Natural killer cell (primary cell): ENCODE results near the gene MIER2. TPM values are rescaled to one million over a fixed set of nuclear protein-coding genes. Genes with fewer than 3 reads are reported as not detected.

Experiments used
- ATAC-seq, 3 donors: fragments of 150-1000 bp in 2 of 3; fragments of 200-7000 bp in 1 of 3; cut with Tn5 transposase; 1 replicate in 1 of 3; 2 replicates in 2 of 3; pipeline ENCODE4 v1.10.0; 2021; ENCODE audit warnings: mild to moderate bottlenecking in 2 of 3, moderate library complexity in 2 of 3
- DNase-seq, 2 donors: peaks; one replicate each; pipeline versions ENCODE4 v3.0.0 to v3.0.0-alpha.2; 2013 to 2021; ENCODE audit warnings: mixed read lengths in 1 of 2
- H3K27ac ChIP-seq: one replicate; pipeline ENCODE4 v1.5.1; 2013; ENCODE audit warnings: mild to moderate bottlenecking, low read length
- H3K27me3 ChIP-seq: one replicate; pipeline ENCODE4 v1.6.1; 2013; ENCODE audit warnings: low read length; ENCODE audit not compliant: control insufficient read depth, insufficient read depth
- H3K36me3 ChIP-seq: one replicate; pipeline ENCODE4 v1.6.1; 2013; ENCODE audit warnings: low read length; ENCODE audit not compliant: control insufficient read depth, insufficient read depth
- H3K4me1 ChIP-seq: one replicate; pipeline ENCODE4 v1.6.1; 2013; ENCODE audit warnings: low read length; ENCODE audit not compliant: control insufficient read depth, insufficient read depth
- H3K4me3 ChIP-seq: one replicate; pipeline ENCODE4 v1.5.1; 2013; ENCODE audit warnings: low read length
- H3K9me3 ChIP-seq: one replicate; pipeline ENCODE4 v1.6.1; 2013; ENCODE audit warnings: low read length; ENCODE audit not compliant: control insufficient read depth, insufficient read depth
- H3K27ac Mint-ChIP-seq, 2 donors: one replicate each; pipeline ENCODE4 v1.8.0; 2022; ENCODE audit warnings: mild to moderate bottlenecking in 2 of 2, mixed read lengths in 2 of 2, moderate library complexity in 1 of 2
- H3K27me3 Mint-ChIP-seq, 2 donors: one replicate each; pipeline ENCODE4 v1.8.0; 2022; ENCODE audit warnings: low read depth in 2 of 2, mixed read lengths in 2 of 2
- H3K36me3 Mint-ChIP-seq: one replicate; pipeline ENCODE4 v1.8.0; 2022; ENCODE audit warnings: mixed read lengths
- H3K4me1 Mint-ChIP-seq, 2 donors: one replicate each; pipeline ENCODE4 v1.8.0; 2022; ENCODE audit warnings: mixed read lengths in 2 of 2
- H3K4me3 Mint-ChIP-seq: one replicate; pipeline ENCODE4 v1.8.0; 2022; ENCODE audit warnings: mild to moderate bottlenecking, moderate library complexity, mixed read lengths
- H3K9me3 Mint-ChIP-seq, 2 donors: one replicate each; pipeline ENCODE4 v1.8.0; 2022; ENCODE audit warnings: mixed read lengths in 2 of 2
- WGBS: methylation state at CpG from one replicate; pipeline ENCODE4 v1.1.7; 2013; ENCODE audit warnings: missing lambda C conversion rate; ENCODE audit not compliant: insufficient coverage; 5-methylcytosine and 5-hydroxymethylcytosine counted together
- intact Hi-C: fragments of 100-400 bp; cut with micrococcal nuclease; formaldehyde crosslinking; loops from one replicate; pipeline ENCODE4 v1.14.2; 2022
- total RNA-seq, 4 donors: library from RNA; stranded (reverse); fragments of 120-200 nt in 1 of 4; gene quantifications; one replicate each; pipeline versions ENCODE4 v1.2.3 to v1.2.4, GENCODE V29; 2013 to 2022
- TF ChIP-seq, protein P1 (sequence below): fragments of 200-600 bp; IDR thresholded peaks from one replicate; pipeline ENCODE4 v1.8.0; 2022; ENCODE audit warnings: antibody characterized with exemption

The MIER2 gene
- total RNA-seq, 3 donors from 2014 or later (not counting 1 experiment from before 2014, with no cell fraction given): 14.8 to 17.7 (median 15.4) TPM

DNA sequence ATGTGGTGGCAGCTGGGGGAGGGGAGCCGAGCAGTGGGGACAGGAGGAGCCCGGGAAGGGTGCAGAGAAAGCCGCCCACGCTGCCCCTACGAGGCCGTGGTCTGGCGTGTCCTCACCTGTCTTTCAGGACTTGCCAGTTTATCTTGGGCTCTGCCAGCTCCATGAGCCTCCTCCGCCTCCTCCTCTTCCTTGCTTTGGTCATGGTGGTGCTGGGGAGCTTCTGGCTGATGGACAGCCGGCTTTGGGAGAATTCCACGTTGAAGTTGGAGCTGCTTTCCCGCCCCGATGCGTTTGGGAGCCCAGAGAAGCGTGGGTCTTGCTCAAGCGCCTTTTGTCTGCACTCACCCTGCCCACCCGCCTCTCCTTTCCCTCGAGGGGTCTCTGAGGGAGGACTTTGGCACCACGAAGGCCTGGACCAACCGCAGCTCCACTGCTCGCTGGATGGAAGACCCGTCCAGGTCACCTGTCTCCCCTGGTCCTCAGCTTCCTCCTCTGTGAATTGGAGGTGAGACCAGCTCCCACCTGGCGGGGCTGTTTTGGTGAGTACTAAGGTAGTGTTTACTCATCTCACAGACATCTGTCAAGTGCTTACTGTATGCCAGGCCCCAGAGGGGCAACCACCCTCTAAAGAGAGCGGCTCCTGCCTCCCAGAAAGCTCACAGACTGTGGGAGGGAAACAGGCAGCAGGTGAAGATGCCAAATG is 29.7 kb upstream of the MIER2 start:
- Histone ChIP-seq H3K4me1 (no peaks in the 10 kb centered on the region), H3K9me3 (no peaks in the 10 kb centered on the region), H3K27me3 (no peaks in the 10 kb centered on the region), H3K36me3 (no peaks in the 10 kb centered on the region), H3K4me3 (no peak overlapping the region), H3K27ac (no peak overlapping the region)
- Mint-ChIP-seq H3K27ac (no peak overlapping the region), H3K36me3 (no peaks in the 10 kb centered on the region), H3K4me3 (no peak overlapping the region), H3K27me3 (peaks cover 0 to 5% of the 10 kb centered on the region in 2 donors), H3K9me3 (no peaks in the 10 kb centered on the region), H3K4me1 (peaks cover 0 to 4% of the 10 kb centered on the region in 2 donors)
- ATAC-seq: no peak
- intact Hi-C loops: no loop called here
- TF ChIP-seq, protein P1, sequence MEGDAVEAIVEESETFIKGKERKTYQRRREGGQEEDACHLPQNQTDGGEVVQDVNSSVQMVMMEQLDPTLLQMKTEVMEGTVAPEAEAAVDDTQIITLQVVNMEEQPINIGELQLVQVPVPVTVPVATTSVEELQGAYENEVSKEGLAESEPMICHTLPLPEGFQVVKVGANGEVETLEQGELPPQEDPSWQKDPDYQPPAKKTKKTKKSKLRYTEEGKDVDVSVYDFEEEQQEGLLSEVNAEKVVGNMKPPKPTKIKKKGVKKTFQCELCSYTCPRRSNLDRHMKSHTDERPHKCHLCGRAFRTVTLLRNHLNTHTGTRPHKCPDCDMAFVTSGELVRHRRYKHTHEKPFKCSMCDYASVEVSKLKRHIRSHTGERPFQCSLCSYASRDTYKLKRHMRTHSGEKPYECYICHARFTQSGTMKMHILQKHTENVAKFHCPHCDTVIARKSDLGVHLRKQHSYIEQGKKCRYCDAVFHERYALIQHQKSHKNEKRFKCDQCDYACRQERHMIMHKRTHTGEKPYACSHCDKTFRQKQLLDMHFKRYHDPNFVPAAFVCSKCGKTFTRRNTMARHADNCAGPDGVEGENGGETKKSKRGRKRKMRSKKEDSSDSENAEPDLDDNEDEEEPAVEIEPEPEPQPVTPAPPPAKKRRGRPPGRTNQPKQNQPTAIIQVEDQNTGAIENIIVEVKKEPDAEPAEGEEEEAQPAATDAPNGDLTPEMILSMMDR: no peak
- no peak for DNase-seq
- WGBS: 70% methylated on average over 23 of the region's 23 CpGs

DNA sequence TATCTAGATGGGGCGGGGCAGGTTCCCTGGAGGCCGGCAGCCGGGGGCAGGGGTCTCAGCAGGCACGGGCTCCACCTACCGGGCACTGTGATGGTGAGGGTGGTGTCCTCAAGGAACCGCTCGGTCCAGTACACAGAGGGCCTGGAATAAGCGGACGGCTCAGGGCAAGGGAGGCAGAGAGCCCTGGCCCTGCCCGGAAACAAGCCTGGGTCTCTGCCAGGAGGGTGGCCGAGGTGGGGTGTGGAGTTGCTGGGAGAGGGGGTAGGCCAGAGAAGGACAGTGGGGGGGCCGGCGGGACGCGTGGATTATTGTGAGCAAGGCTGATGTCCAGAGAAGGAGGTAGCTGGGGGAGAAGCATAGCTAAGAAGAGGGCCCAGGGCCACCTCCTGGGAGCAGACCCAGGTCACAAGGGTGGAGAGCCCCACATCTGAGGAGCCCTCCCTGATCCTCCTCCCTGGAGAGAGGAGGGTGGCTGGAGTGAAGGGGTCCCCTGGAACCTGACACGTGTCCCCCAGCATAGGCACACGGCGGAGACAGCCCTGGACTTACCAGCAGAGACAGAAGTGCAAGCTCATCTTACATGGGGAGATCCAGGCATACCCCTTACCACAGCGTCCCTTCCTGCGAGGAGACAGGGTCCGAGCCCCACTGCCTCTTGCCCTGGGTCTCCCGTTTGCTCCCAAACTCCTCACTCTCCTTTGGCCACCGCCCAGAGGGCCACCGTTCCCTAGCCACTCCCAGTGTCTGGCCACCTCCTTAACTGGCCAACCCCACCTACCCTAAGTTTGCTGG is 29.0 kb upstream of the MIER2 start:
- H3K9me3 ChIP-seq: no peaks in the 10 kb centered on the region
- H3K4me1 ChIP-seq: no peaks in the 10 kb centered on the region
- H3K27ac Mint-ChIP-seq: no peak overlapping the region
- H3K27me3 ChIP-seq: no peaks in the 10 kb centered on the region
- 86% methylated on average over 24 of the region's 24 CpGs for WGBS
- no peaks in the 10 kb centered on the region for H3K9me3 Mint-ChIP-seq
- ATAC-seq (no peak), DNase-seq (no peak)
- H3K36me3 ChIP-seq: no peaks in the 10 kb centered on the region
- peaks cover 0 to 10% of the 10 kb centered on the region in 2 donors for H3K27me3 Mint-ChIP-seq
- TF ChIP-seq, protein P1: no peak
- H3K4me1 Mint-ChIP-seq: peaks cover 0 to 4% of the 10 kb centered on the region in 2 donors
- H3K4me3 Mint-ChIP-seq: no peak overlapping the region
- H3K36me3 Mint-ChIP-seq: no peaks in the 10 kb centered on the region
- no peak overlapping the region for H3K4me3 ChIP-seq
- no peak overlapping the region for H3K27ac ChIP-seq
- intact Hi-C loops: no loop called here

DNA sequence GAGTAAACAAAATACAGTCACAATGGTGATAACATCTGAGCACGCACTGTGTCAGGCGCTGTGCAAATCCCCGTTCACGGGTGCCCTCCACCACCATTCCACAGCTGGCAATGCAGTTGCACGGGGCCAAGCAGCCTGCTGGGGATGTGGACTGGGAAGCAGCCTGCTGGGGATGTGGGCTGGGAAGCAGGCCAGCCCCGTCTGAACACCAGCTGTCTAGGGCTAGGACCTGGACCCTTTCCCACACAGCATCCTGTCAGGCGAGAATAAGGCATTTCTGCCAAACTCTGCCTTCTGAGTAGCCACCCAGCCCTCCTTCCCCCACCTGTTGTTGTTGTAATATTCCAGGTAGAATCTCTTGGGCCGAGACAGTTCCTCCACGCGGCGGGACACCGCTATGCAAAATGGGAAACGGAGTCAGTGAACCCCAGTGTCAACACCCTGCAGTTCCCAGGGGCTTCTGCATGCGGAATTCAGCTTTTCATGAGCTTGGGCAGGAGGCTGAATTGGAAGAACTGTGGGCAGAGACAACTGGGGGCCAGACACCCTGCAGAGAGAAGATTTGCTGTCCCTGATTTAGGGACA is 27.8 kb upstream of the MIER2 start:
- H3K27ac Mint-ChIP-seq: no peak overlapping the region
- no peak overlapping the region for H3K4me3 ChIP-seq

More for the DNA sequence above, 27.8 kb upstream of the MIER2 start:
- peaks cover 3 to 15% of the 10 kb centered on the region in 2 donors for H3K27me3 Mint-ChIP-seq
- H3K9me3 Mint-ChIP-seq: no peaks in the 10 kb centered on the region
- ATAC-seq: no peak
- H3K4me1 ChIP-seq: no peaks in the 10 kb centered on the region
- H3K4me1 Mint-ChIP-seq: no peaks in the 10 kb centered on the region
- H3K36me3 Mint-ChIP-seq: no peaks in the 10 kb centered on the region
- no peak overlapping the region for H3K4me3 Mint-ChIP-seq
- H3K9me3 ChIP-seq: no peaks in the 10 kb centered on the region
- H3K27ac ChIP-seq: no peak overlapping the region
- TF ChIP-seq, protein P1: no peak
- H3K27me3 ChIP-seq: no peaks in the 10 kb centered on the region
- intact Hi-C loops: no loop called here
- DNase-seq: no peak
- H3K36me3 ChIP-seq: no peaks in the 10 kb centered on the region
- 65% methylated on average over 14 of the region's 14 CpGs for WGBS
